CD4-positive, alpha-beta T cell treated with Interleukin-4 for 1 hour (primary cell): Measurements from ENCODE around the gene IFT27.

Source experiments
- DNase-seq, 2 donors: peaks; one replicate each; pipeline ENCODE4 v3.0.0-alpha.2; 2020 to 2022

The IFT27 gene

GRCh38 chr22:36714110-36714509 lies 61.8 kb downstream of the IFT27 start:
- DNase-seq, result no peak

- DNase-seq, result no peak
These were observed 62.5 kb downstream of the IFT27 start for GRCh38 chr22:36713436-36713835.
